Kidney epithelial cell (primary cell): ENCODE measurements around the gene ERICH2. TPM values are rescaled to one million over a fixed set of nuclear protein-coding genes. Genes with fewer than 3 reads are reported as not detected.

ENCODE experiments used
- DNase-seq: peaks from one replicate; pipeline ENCODE4 v3.0.0-alpha.2; 2010; ENCODE audit warnings: low read depth
- H3K27me3 ChIP-seq: 2 replicates; pipeline ENCODE4 v1.6.0; 2011; ENCODE audit warnings: low read length; ENCODE audit not compliant: control insufficient read depth, insufficient read depth
- H3K36me3 ChIP-seq: 2 replicates; pipeline ENCODE4 v1.5.1; 2011; ENCODE audit warnings: low read length; ENCODE audit not compliant: control insufficient read depth, insufficient read depth
- H3K4me3 ChIP-seq: 2 replicates; pipeline ENCODE4 v1.5.1; 2011; ENCODE audit warnings: low read depth, mild to moderate bottlenecking, control low read depth, low read length
- total RNA-seq: library from RNA; depleted of rRNA; stranded (reverse); fragments of >200 nt; gene quantifications from 2 replicates; pipeline ENCODE4 v1.2.3, GENCODE V29; 2015
- TF ChIP-seq, protein P1 (sequence below): IDR thresholded peaks from 2 replicates; pipeline ENCODE4 v1.5.1; 2011; ENCODE audit warnings: mild to moderate bottlenecking, moderate library complexity, low read length, control low read depth, inconsistent platforms; ENCODE audit not compliant: insufficient read depth, poor library complexity, severe bottlenecking

The ERICH2 gene
- total RNA-seq, 1 donor from 2014 or later: 0.50 TPM

DNA sequence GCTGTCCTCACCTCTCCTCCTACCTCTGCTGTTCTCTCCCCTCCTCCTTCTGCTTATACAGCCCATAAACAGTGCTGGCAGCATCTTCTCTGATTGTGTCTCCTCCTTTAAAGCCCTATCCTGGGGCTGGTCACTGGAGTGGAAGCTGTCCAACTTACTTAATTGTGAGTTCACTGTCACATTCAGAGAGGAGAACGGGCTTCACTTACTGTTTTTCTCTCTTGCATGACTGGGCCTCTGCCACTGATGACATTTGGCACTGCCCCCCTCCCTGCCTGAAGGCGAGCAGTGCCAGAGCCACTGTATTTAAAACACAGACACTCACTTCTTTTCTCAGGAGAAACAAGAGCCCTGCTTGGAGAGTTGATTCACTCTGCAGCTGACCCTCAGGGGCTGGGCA, 58.9 kb downstream of the ERICH2 start:
- Histone ChIP-seq H3K36me3 (no peaks in the 10 kb centered on the region), H3K27me3 (peaks cover 13% of the 10 kb centered on the region), H3K4me3 (no peak overlapping the region)
- DNase-seq: no peak
- TF ChIP-seq, protein P1, sequence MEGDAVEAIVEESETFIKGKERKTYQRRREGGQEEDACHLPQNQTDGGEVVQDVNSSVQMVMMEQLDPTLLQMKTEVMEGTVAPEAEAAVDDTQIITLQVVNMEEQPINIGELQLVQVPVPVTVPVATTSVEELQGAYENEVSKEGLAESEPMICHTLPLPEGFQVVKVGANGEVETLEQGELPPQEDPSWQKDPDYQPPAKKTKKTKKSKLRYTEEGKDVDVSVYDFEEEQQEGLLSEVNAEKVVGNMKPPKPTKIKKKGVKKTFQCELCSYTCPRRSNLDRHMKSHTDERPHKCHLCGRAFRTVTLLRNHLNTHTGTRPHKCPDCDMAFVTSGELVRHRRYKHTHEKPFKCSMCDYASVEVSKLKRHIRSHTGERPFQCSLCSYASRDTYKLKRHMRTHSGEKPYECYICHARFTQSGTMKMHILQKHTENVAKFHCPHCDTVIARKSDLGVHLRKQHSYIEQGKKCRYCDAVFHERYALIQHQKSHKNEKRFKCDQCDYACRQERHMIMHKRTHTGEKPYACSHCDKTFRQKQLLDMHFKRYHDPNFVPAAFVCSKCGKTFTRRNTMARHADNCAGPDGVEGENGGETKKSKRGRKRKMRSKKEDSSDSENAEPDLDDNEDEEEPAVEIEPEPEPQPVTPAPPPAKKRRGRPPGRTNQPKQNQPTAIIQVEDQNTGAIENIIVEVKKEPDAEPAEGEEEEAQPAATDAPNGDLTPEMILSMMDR: no peak

GRCh38 chr2:170830166-170830565, 60.0 kb downstream of the ERICH2 start:
- Histone ChIP-seq H3K36me3 (no peaks in the 10 kb centered on the region), H3K4me3 (no peak overlapping the region), H3K27me3 (peaks cover 10% of the 10 kb centered on the region)
- no peak for DNase-seq
- TF ChIP-seq, protein P1: no peak

DNA sequence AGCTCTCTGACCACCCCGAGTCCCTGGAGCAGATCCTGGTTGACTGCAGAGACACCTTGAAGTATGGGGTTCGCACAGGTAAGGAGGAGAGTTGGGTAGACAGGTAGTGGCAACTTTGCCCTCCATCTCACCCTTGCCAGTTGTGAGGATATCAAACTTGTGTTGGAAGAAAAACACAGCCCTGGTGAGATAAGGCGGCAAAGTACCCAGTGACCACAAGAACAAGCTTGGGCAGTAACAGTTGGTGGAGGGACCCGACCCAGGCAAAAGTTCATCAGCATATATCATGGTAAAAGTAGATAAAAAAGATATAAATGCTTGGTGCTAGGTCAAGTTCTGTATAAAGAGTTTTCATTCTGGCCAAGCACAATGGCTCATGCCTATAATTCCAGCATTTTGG, 60.9 kb downstream of the ERICH2 start:
- Histone ChIP-seq H3K36me3 (no peaks in the 10 kb centered on the region), H3K27me3 (peaks cover 10% of the 10 kb centered on the region), H3K4me3 (no peak overlapping the region)
- TF ChIP-seq, protein P1: no peak
- no peak for DNase-seq

DNA sequence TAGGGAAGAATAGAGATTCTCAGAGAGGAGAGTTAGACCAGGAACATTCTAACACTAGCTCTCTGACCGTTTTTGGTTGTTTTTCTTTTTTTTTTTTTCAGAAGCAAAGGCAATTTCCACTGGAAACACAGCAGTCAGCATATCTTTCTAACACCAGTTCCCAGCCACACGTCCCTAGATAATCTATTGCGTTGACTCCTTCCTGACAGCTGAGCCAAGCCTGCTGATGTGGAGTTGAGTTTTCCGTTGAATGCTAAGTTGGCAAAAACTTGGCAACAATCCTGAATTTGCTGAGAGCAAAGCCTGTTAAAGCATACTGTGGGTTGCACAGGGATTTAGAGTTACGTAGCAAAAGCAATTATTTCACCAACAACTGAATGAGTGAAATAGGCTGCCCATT, 65.8 kb downstream of the ERICH2 start:
- TF ChIP-seq, protein P1: no peak
- no peak overlapping the region for H3K4me3 ChIP-seq
- H3K36me3 ChIP-seq: no peaks in the 10 kb centered on the region
- DNase-seq: no peak
- H3K27me3 ChIP-seq: no peaks in the 10 kb centered on the region

- Histone ChIP-seq H3K27me3 (no peaks in the 10 kb centered on the region), H3K36me3 (no peaks in the 10 kb centered on the region), H3K4me3 (no peak overlapping the region)
- TF ChIP-seq, protein P1: no peak
- DNase-seq: no peak
Observed at GRCh38 chr2:170840717-170841210, 70.6 kb downstream of the ERICH2 start.

GRCh38 chr2:170842785-170843184, 72.6 kb downstream of the ERICH2 start:
- Histone ChIP-seq H3K36me3 (no peaks in the 10 kb centered on the region), H3K27me3 (no peaks in the 10 kb centered on the region), H3K4me3 (no peak overlapping the region)
- TF ChIP-seq, protein P1: no peak
- DNase-seq: peak; percentile 5
